GM04504 (cell line): ENCODE results near the gene MTAP.
"Not testable (repeated sequence)": the region's sequence is repeated elsewhere in the genome, so short reads cannot be mapped to it uniquely, and the experiment has no call there.

Experiments
- DNase-seq: peaks from one replicate; pipeline ENCODE4 v3.0.0-alpha.2; 2012; ENCODE audit warnings: low read depth

The MTAP gene

GRCh38 chr9:21919377-21920362 is 117.2 kb downstream of the MTAP start:
- peak; percentile 37 for DNase-seq

GRCh38 chr9:21923694-21924093 is 121.3 kb downstream of the MTAP start:
- no peak for DNase-seq

- DNase-seq: no peak
Measured at GRCh38 chr9:21927752-21928151, 125.3 kb downstream of the MTAP start.

- DNase-seq: no peak
Measured at GRCh38 chr9:21931428-21931827, 129.0 kb downstream of the MTAP start.

GRCh38 chr9:21933281-21933680 is 130.8 kb downstream of the MTAP start:
- DNase-seq: no peak

GRCh38 chr9:21933865-21934264 is 131.4 kb downstream of the MTAP start:
- DNase-seq: peak; percentile 3

- no peak for DNase-seq
Measured at GRCh38 chr9:21935631-21936030, 133.2 kb downstream of the MTAP start.

- no peak for DNase-seq
Measured at GRCh38 chr9:21936161-21936560, 133.7 kb downstream of the MTAP start.

GRCh38 chr9:21941337-21941995 is 139.0 kb downstream of the MTAP start:
- DNase-seq: no peak

- no peak for DNase-seq
Measured at GRCh38 chr9:21943464-21943863, 141.0 kb downstream of the MTAP start.

GRCh38 chr9:21945606-21946005 is 143.2 kb downstream of the MTAP start:
- no peak for DNase-seq

GRCh38 chr9:21958833-21959232 is 156.4 kb downstream of the MTAP start:
- DNase-seq: no peak

- DNase-seq: not testable (repeated sequence)
Measured at GRCh38 chr9:21959268-21959667, 156.8 kb downstream of the MTAP start.

- no peak for DNase-seq
Measured at GRCh38 chr9:21961569-21961968, 159.1 kb downstream of the MTAP start.

- no peak for DNase-seq
Measured at GRCh38 chr9:21964925-21965385, 162.5 kb downstream of the MTAP start.

- DNase-seq: no peak
Measured at GRCh38 chr9:21965401-21965951, 163.0 kb downstream of the MTAP start.

GRCh38 chr9:21966140-21966851 is 163.9 kb downstream of the MTAP start:
- no peak for DNase-seq

- no peak for DNase-seq
Measured at GRCh38 chr9:21967169-21967568, 164.7 kb downstream of the MTAP start.

GRCh38 chr9:21967702-21968101 is 165.3 kb downstream of the MTAP start:
- no peak for DNase-seq

- DNase-seq: no peak
Measured at GRCh38 chr9:21968331-21969010, 166.0 kb downstream of the MTAP start.
